Measurements from ENCODE around the gene GPR65. TPM values are rescaled to one million over a fixed set of nuclear protein-coding genes. Genes with fewer than 3 reads are reported as not detected.

GPR65 gene
- total and polyA plus RNA-seq, 2 experiments from 2014 or later = not detected

- Histone ChIP-seq H3K36me3 (ENCODE audit: insufficient read depth) (no peaks in the 10 kb centered on the region), H3K9me2 (ENCODE audit: insufficient read depth) (no peaks in the 10 kb centered on the region), H3K27ac (ENCODE audit: low read depth) (no peak overlapping the region), H3K4me3 (no peak overlapping the region), H4K20me1 (replicated peaks; ENCODE audit: insufficient read depth) (no peaks in the 10 kb centered on the region), H3K4me2 (no peak overlapping the region), H2AFZ (no peak overlapping the region), H3K4me1 (ENCODE audit: insufficient read depth) (no peaks in the 10 kb centered on the region), H3F3A (replicated peaks; ENCODE audit: low read depth) (no peaks in the 10 kb centered on the region), H3K27me3 (ENCODE audit: insufficient read depth) (no peaks in the 10 kb centered on the region), H3K79me2 (replicated peaks; ENCODE audit: insufficient read depth) (no peaks in the 10 kb centered on the region)
- Mint-ChIP-seq H3K27me3 (ENCODE audit: insufficient read depth, low read depth, poor library complexity) (no peaks in the 10 kb centered on the region), H3K4me1 (no peaks in the 10 kb centered on the region), H3K4me3 (no peak overlapping the region), H3K27ac (no peak overlapping the region), H3K36me3 (ENCODE audit: low read depth) (no peaks in the 10 kb centered on the region), H3K9me3 (no peaks in the 10 kb centered on the region; the same call in 2 of the 3 replicates)
- TF ChIP-seq EZH2phosphoT487 (IDR thresholded peaks at IDR 0.05; ENCODE audit: unreplicated experiment) (no peak), ZNF331 (CRISPR knock-in tag; IDR thresholded peaks at IDR 0.05; ENCODE audit: low read depth) (no peak), JUNB (IDR thresholded peaks at IDR 0.05; ENCODE audit: unreplicated experiment) (no peak), CTCF (conservative IDR thresholded peaks at IDR 0.05; ENCODE audit: low read depth in 2 of 2) (no peak), ZNF462 (CRISPR knock-in tag; IDR thresholded peaks at IDR 0.05) (no peak), ZNF114 (CRISPR knock-in tag; IDR thresholded peaks at IDR 0.05) (no peak), CREB1 (CRISPR knock-in tag; IDR thresholded peaks at IDR 0.05; ENCODE audit: low read depth) (no peak), STAT1 (IDR thresholded peaks at IDR 0.05; ENCODE audit: unreplicated experiment) (no peak), REST (IDR thresholded peaks at IDR 0.05; ENCODE audit: unreplicated experiment) (no peak), ETS1 (IDR thresholded peaks at IDR 0.05) (no peak)
- DNase-seq (ENCODE audit: low spot score) (no peak), ATAC-seq (no peak)
Measured at GRCh38 chr14:88063811-88064210, 58.9 kb downstream of the GPR65 start.

Measured in GM23338 (cell line).